SK-N-SH treated with all-trans-retinoic acid at 6 μM for 48 hours (cell line): ENCODE data around the gene CDCA4.

Source experiments
- ARNTL ChIP-seq: fragments of 450-650 bp; formaldehyde crosslinking; IDR thresholded peaks from 2 replicates; pipeline ENCODE4 v1.5.0; 2020; ENCODE audit warnings: low read depth, mild to moderate bottlenecking, moderate library complexity, borderline replicate concordance
- CSDC2 ChIP-seq: fragments of 250-450 bp; sonication (Bioruptor Pico); IDR thresholded peaks from 2 replicates; pipeline ENCODE4 v1.5.0; 2020; ENCODE audit warnings: mild to moderate bottlenecking, moderate library complexity
- ESRRG ChIP-seq: fragments of 250-450 bp; sonication (Bioruptor Pico); IDR thresholded peaks from 2 replicates; pipeline ENCODE4 v1.6.1; 2021; ENCODE audit warnings: mild to moderate bottlenecking
- PATZ1 ChIP-seq: fragments of 250-450 bp; sonication (Bioruptor Pico); IDR thresholded peaks from 2 replicates; pipeline ENCODE4 v1.8.0; 2020; ENCODE audit warnings: mild to moderate bottlenecking, moderate library complexity, borderline replicate concordance
- TCF4 ChIP-seq: fragments of 250-450 bp; sonication (Bioruptor Pico); IDR thresholded peaks from 2 replicates; pipeline ENCODE4 v1.8.0; 2021; ENCODE audit warnings: mild to moderate bottlenecking, moderate library complexity, borderline replicate concordance
- ZFP3 ChIP-seq: fragments of 250-450 bp; sonication (Bioruptor Pico); IDR thresholded peaks from 2 replicates; pipeline ENCODE4 v1.5.0; 2020; ENCODE audit warnings: mild to moderate bottlenecking, moderate library complexity

- TF ChIP-seq PATZ1 (CRISPR knock-in tag) = no peak
- TF ChIP-seq ZFP3 (CRISPR knock-in tag) = no peak
- no peak for TF ChIP-seq CSDC2 (CRISPR knock-in tag)
- no peak for TF ChIP-seq ARNTL (CRISPR knock-in tag)
- no peak for TF ChIP-seq TCF4 (CRISPR knock-in tag)
- TF ChIP-seq ESRRG (CRISPR knock-in tag) = no peak
Measured at GRCh38 chr14:104972301-104973134, 48.4 kb downstream of the CDCA4 start.
